Spleen (tissue), 11 donors: ENCODE data around the gene MMP7. TPM values are rescaled to one million over a fixed set of nuclear protein-coding genes. Genes with fewer than 3 reads are reported as not detected.

Experiments
- DNase-seq: peaks from one replicate; pipeline ENCODE4 v3.0.0-alpha.2; 2020
- H3K27ac ChIP-seq, 8 donors: fragments of 200-600 bp; sonication (generic) in 7 of 8; 1 replicate in 4 of 8; 2 replicates in 4 of 8; pipeline versions ENCODE4 v1.5.0 to v1.8.0; 2016 to 2021; ENCODE audit warnings: inconsistent platforms in 4 of 8, mild to moderate bottlenecking in 4 of 8, moderate library complexity in 1 of 8
- H3K27me3 ChIP-seq, 7 donors: fragments of 200-600 bp; sonication (generic) in 6 of 7; replicated peaks in 1 of 7; 1 replicate in 4 of 7; 2 replicates in 3 of 7; pipeline versions ENCODE4 v1.5.0 to v1.8.0; 2016 to 2021; ENCODE audit warnings: inconsistent platforms in 3 of 7, mild to moderate bottlenecking in 1 of 7
- H3K36me3 ChIP-seq, 6 donors: fragments of 200-600 bp; sonication (generic) in 5 of 6; 1 replicate in 4 of 6; 2 replicates in 2 of 6; pipeline versions ENCODE4 v1.5.0 to v1.8.0; 2016 to 2021; ENCODE audit warnings: inconsistent platforms in 2 of 6
- H3K4me1 ChIP-seq, 6 donors: fragments of 200-600 bp; sonication (generic) in 5 of 6; 1 replicate in 3 of 6; 2 replicates in 3 of 6; pipeline versions ENCODE4 v1.5.0 to v1.8.0; 2016 to 2021; ENCODE audit warnings: inconsistent platforms in 3 of 6
- H3K4me3 ChIP-seq, 8 donors: fragments of 200-600 bp; sonication (generic) in 7 of 8; 1 replicate in 4 of 8; 2 replicates in 4 of 8; pipeline versions ENCODE4 v1.5.0 to v1.8.0; 2016 to 2021; ENCODE audit warnings: inconsistent platforms in 4 of 8, mild to moderate bottlenecking in 4 of 8, moderate library complexity in 2 of 8
- H3K9me3 ChIP-seq, 8 donors: fragments of 200-600 bp; sonication (generic) in 7 of 8; 1 replicate in 4 of 8; 2 replicates in 4 of 8; pipeline versions ENCODE4 v1.5.0 to v1.8.0; 2016 to 2021; ENCODE audit warnings: inconsistent platforms in 4 of 8
- POLR2A ChIP-seq, 3 donors: fragments of 450-650 bp; IDR thresholded peaks; one replicate each; pipeline ENCODE4 v1.5.1; 2017; ENCODE audit warnings: antibody characterized with exemption in 3 of 3, mild to moderate bottlenecking in 1 of 3
- POLR2AphosphoS5 ChIP-seq, 3 donors: sonication (generic); formaldehyde crosslinking; IDR thresholded peaks; one replicate each; pipeline ENCODE4 v1.5.1; 2017; ENCODE audit warnings: antibody characterized with exemption in 3 of 3
- WGBS, 5 donors: extraction: QIAGEN DNeasy Blood & Tissue Kit in 3 of 5; methylation state at CpG; one replicate each; pipeline versions ENCODE4 v1.1.5 to v1.1.7; 2013 to 2018; 5-methylcytosine and 5-hydroxymethylcytosine counted together
- intact Hi-C: fragments of 100-400 bp; cut with DNase I; formaldehyde crosslinking; loops from one replicate; pipeline ENCODE4 v1.15.0; 2023; ENCODE audit warnings: low total_unique reads
- polyA plus RNA-seq, 3 donors: library from polyadenylated mRNA; stranded (reverse); fragments of 200-250 nt; gene quantifications; one replicate each; pipeline ENCODE4 v1.2.1, GENCODE V29; 2013
- total RNA-seq, 7 donors: library from RNA; depleted of rRNA in 3 of 7; stranded (reverse); fragments of >200 nt in 3 of 7; fragmentation: NEBNext Ultra II Directional in 4 of 7; extraction: Animal tissue kit (Norgen Biotek cat#: 25700) in 4 of 7; gene quantifications; one replicate each; pipeline versions ENCODE4 v1.1.0 to v1.2.1, GENCODE V29; 2016 to 2021
- TF ChIP-seq, protein P1 (sequence below), 11 experiments: fragments of 200-600 bp in 7 of 11; fragments of 450-650 bp in 4 of 11; sonication (generic) in 4 of 11; IDR thresholded peaks in 8 of 11; conservative IDR thresholded peaks in 3 of 11; 1 replicate in 7 of 11; 2 replicates in 4 of 11; pipeline versions ENCODE4 v1.4.0 to v1.8.0; 2016 to 2021; ENCODE audit warnings: antibody characterized with exemption in 11 of 11, inconsistent platforms in 4 of 11, mild to moderate bottlenecking in 1 of 11
- donor health status: healthy with polysubstance abuse.
- donor health status: DM: no; HTN: no; CAD: no; lungs with moderate emphysema.
- donor health status: DM: no; HTN: no; CAD: no.
- donor health status: Bipolar disorder and iron deficiency.
- donor health status: healthy.
- donor health status: DM: no; HTN: no; CAD: no.
- donor health status: DM: yes; HTN: yes; CAD: no.

Gene MMP7
- total and polyA plus RNA-seq, 10 donors: 0.34 to 0.63 (median 0.59) TPM; not detected in 7

DNA sequence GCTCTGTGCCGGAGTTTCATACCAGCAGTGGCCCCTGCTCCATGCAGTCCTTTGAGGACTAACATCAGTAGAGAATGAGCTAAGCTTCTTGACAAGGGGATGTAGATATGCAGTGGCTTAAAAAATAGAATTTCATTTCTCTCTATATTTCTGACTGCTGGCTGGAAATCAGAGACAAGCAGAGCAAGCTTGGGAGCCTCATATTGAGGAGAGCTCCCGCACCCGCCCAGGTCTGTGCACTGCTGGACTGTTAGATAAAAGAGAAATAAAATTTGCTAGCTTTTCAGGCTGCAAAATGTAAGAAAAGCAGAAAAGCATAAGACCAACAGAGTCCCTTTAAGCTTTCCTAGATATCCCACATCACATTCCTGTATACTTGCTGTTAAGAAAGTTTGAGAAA lies 31.4 kb downstream of the MMP7 start:
- no peak for DNase-seq
- no peaks in the 10 kb centered on the region for H3K36me3 ChIP-seq
- no peak overlapping the region for H3K27ac ChIP-seq
- TF ChIP-seq, protein P1, sequence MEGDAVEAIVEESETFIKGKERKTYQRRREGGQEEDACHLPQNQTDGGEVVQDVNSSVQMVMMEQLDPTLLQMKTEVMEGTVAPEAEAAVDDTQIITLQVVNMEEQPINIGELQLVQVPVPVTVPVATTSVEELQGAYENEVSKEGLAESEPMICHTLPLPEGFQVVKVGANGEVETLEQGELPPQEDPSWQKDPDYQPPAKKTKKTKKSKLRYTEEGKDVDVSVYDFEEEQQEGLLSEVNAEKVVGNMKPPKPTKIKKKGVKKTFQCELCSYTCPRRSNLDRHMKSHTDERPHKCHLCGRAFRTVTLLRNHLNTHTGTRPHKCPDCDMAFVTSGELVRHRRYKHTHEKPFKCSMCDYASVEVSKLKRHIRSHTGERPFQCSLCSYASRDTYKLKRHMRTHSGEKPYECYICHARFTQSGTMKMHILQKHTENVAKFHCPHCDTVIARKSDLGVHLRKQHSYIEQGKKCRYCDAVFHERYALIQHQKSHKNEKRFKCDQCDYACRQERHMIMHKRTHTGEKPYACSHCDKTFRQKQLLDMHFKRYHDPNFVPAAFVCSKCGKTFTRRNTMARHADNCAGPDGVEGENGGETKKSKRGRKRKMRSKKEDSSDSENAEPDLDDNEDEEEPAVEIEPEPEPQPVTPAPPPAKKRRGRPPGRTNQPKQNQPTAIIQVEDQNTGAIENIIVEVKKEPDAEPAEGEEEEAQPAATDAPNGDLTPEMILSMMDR (IDR thresholded peaks at IDR 0.05 in 8 of 11, conservative IDR thresholded peaks at IDR 0.05 in 3 of 11): no peak
- TF ChIP-seq POLR2A (IDR thresholded peaks at IDR 0.05) (no peak), POLR2AphosphoS5 (IDR thresholded peaks at IDR 0.05) (no peak)
- 92 to 98% (median 93%) methylated on average over 3 of the region's 3 CpGs for WGBS, 5 donors
- peaks cover 0 to 10% (median 1%) of the 10 kb centered on the region in 6 donors for H3K4me1 ChIP-seq
- H3K27me3 ChIP-seq: no peaks in the 10 kb centered on the region
- no peaks in the 10 kb centered on the region for H3K9me3 ChIP-seq
- intact Hi-C loops: loop anchor here (10.0 kb wide), 1 partner anchor 104 kb away; no protein-coding TSS in a partner anchor
- H3K4me3 ChIP-seq: no peak overlapping the region

DNA sequence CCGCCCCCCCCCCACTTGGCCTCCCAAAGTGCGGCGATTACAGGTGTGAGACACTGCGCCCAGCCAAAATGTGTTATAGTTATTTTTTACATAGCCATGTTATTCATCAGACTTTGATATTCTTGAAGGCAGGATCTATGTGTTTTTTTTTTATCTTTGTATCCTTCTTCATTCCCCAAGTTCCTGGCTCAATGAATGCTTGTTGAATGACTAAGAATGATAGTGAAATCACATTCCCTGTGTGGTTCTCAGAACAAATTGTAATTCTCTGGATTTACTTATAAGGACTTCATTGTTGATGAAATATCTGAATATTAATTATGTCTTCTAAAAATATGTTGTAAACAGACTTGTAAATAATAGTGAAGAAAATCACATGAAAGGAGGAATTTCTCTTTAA lies 33.5 kb downstream of the MMP7 start:
- TF ChIP-seq POLR2A (IDR thresholded peaks at IDR 0.05) (no peak), POLR2AphosphoS5 (IDR thresholded peaks at IDR 0.05) (no peak)
- TF ChIP-seq, protein P1 (IDR thresholded peaks at IDR 0.05 in 8 of 11, conservative IDR thresholded peaks at IDR 0.05 in 3 of 11): no peak
- peaks cover 0 to 10% (median 1%) of the 10 kb centered on the region in 6 donors for H3K4me1 ChIP-seq
- no peak for DNase-seq
- intact Hi-C loops: loop anchor here (10.0 kb wide), 1 partner anchor 102 kb away; no protein-coding TSS in a partner anchor
- H3K9me3 ChIP-seq: no peaks in the 10 kb centered on the region
- no peak overlapping the region for H3K27ac ChIP-seq
- no peaks in the 10 kb centered on the region for H3K36me3 ChIP-seq
- 93 to 100% (median 95%) methylated on average over 3 to 4 of the region's 4 CpGs for WGBS, 5 donors
- no peaks in the 10 kb centered on the region for H3K27me3 ChIP-seq
- no peak overlapping the region for H3K4me3 ChIP-seq

DNA sequence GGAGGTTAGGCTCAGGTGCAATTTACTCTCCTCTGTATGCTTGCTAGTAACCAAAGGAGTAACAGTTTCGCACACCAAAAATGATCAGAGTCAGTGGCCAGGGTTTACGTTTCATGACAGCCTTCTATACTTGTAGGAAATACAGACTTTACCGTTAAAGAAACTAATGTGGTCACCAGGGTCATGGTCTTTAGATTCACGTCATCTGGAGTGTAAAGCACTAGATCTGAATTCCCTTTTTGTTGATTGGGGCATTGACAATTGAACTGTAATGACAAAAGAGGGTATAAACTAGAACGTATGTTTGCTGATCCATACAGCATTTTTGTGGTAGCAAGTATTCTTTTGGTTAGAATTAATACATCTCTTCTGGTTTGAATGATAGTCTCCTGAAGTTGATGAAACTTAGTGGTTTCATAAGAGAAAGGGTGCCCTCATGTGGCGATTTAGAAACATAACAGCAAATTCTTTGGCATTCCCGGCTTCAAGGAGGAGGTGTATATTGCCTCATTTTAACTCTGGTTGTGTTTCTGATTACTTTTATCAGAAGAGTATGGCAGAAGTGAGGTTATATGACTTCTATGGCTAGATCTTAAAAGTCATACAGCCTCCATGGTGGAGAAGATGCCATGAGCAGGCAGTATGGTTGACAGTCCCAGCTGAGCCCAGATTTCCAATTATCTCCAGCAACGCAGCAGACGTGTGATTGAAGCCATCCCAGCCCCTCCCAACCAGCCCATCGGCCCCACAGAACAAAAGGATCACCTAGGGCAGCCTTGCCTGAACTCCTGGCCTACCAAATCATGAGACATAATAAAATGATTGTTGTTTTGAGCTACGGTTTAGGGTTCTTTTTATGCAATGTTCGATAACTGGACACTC lies 35.1 kb downstream of the MMP7 start:
- H3K27ac ChIP-seq: no peak overlapping the region
- TF ChIP-seq POLR2A (IDR thresholded peaks at IDR 0.05): no peak
- TF ChIP-seq, protein P1 (IDR thresholded peaks at IDR 0.05 in 8 of 11, conservative IDR thresholded peaks at IDR 0.05 in 3 of 11): peak; percentile 59 to 86 (median 79)
- TF ChIP-seq POLR2AphosphoS5 (IDR thresholded peaks at IDR 0.05): no peak
- no peaks in the 10 kb centered on the region for H3K9me3 ChIP-seq
- peaks cover 0 to 10% (median 1%) of the 10 kb centered on the region in 6 donors for H3K4me1 ChIP-seq
- intact Hi-C loops: loop anchor here (10.0 kb wide), 1 partner anchor 101 kb away; no protein-coding TSS in a partner anchor
- no peak overlapping the region for H3K4me3 ChIP-seq
- no peaks in the 10 kb centered on the region for H3K36me3 ChIP-seq
- H3K27me3 ChIP-seq: no peaks in the 10 kb centered on the region
- DNase-seq: no peak
- 35 to 47% (median 45%) methylated on average over 12 of the region's 12 CpGs for WGBS, 5 donors

DNA sequence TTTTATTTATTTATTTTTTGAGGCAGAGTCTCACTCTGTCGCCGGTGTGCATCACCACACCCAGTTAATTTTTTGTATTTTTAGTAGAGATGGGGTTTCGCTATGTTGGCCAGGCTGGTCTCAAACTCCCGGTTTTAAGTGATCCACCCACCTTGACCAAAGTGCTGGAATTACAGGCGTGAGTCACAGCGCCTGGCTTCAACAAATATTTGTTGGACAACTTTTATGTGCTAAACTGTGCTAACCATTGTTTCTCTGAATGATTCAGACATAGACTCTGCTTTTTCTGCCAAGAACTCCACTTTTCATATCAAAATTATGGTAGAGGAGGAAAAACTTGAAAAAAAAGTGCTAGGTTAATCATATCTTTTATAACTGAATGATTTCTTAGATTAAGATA lies 36.3 kb downstream of the MMP7 start:
- no peaks in the 10 kb centered on the region for H3K9me3 ChIP-seq
- intact Hi-C loops: loop anchor here (5.0 to 10.0 kb wide), 2 partner anchors 99 to 207 kb away; no protein-coding TSS in a partner anchor
- 83 to 98% (median 92%) methylated on average over 6 of the region's 6 CpGs for WGBS, 5 donors

More for the DNA sequence above, 36.3 kb downstream of the MMP7 start:
- H3K4me1 ChIP-seq: peaks cover 0 to 10% (median 1%) of the 10 kb centered on the region in 6 donors
- TF ChIP-seq POLR2A (IDR thresholded peaks at IDR 0.05): no peak
- TF ChIP-seq, protein P1 (IDR thresholded peaks at IDR 0.05 in 8 of 11, conservative IDR thresholded peaks at IDR 0.05 in 3 of 11): no peak
- no peaks in the 10 kb centered on the region for H3K36me3 ChIP-seq
- H3K27me3 ChIP-seq: no peaks in the 10 kb centered on the region
- H3K4me3 ChIP-seq: no peak overlapping the region
- H3K27ac ChIP-seq: no peak overlapping the region
- no peak for DNase-seq
